AG10803 (cell line): ENCODE measurements around the gene STIP1.
A peak's percentile ranks its signal among the peaks of the same experiment; 100 is the strongest.

Experiments used
- DNase-seq: peaks from one replicate; pipeline ENCODE4 v3.0.0; 2010; ENCODE audit warnings: low read depth
- H3K4me3 ChIP-seq: 2 replicates; pipeline ENCODE4 v1.5.1; 2011; ENCODE audit warnings: mild to moderate bottlenecking, low read length, control low read depth
- TF ChIP-seq, protein P1 (sequence below): conservative IDR thresholded peaks from 2 replicates; pipeline ENCODE4 v1.5.1; 2011; ENCODE audit warnings: mild to moderate bottlenecking, low read length, control low read depth, inconsistent platforms

STIP1 gene

GRCh38 chr11:64234647-64235379 is 48.8 kb downstream of the STIP1 start:
- TF ChIP-seq, protein P1, sequence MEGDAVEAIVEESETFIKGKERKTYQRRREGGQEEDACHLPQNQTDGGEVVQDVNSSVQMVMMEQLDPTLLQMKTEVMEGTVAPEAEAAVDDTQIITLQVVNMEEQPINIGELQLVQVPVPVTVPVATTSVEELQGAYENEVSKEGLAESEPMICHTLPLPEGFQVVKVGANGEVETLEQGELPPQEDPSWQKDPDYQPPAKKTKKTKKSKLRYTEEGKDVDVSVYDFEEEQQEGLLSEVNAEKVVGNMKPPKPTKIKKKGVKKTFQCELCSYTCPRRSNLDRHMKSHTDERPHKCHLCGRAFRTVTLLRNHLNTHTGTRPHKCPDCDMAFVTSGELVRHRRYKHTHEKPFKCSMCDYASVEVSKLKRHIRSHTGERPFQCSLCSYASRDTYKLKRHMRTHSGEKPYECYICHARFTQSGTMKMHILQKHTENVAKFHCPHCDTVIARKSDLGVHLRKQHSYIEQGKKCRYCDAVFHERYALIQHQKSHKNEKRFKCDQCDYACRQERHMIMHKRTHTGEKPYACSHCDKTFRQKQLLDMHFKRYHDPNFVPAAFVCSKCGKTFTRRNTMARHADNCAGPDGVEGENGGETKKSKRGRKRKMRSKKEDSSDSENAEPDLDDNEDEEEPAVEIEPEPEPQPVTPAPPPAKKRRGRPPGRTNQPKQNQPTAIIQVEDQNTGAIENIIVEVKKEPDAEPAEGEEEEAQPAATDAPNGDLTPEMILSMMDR, result no peak
- DNase-seq, result no peak
- H3K4me3 ChIP-seq, result peak overlapping the region; percentile 65

- peak overlapping the region; percentile 65 for H3K4me3 ChIP-seq
- no peak for DNase-seq
- TF ChIP-seq, protein P1, result no peak
Measured at GRCh38 chr11:64235437-64236161, 49.6 kb downstream of the STIP1 start.

GRCh38 chr11:64237484-64237951 is 51.5 kb downstream of the STIP1 start:
- no peak overlapping the region for H3K4me3 ChIP-seq
- no peak for DNase-seq
- TF ChIP-seq, protein P1, result no peak

GRCh38 chr11:64238076-64238475 is 52.1 kb downstream of the STIP1 start:
- no peak for DNase-seq
- no peak overlapping the region for H3K4me3 ChIP-seq
- TF ChIP-seq, protein P1, result no peak

- no peak overlapping the region for H3K4me3 ChIP-seq
- DNase-seq, result no peak
- TF ChIP-seq, protein P1, result no peak
Measured at GRCh38 chr11:64238999-64239398, 53.0 kb downstream of the STIP1 start.

- TF ChIP-seq, protein P1, result no peak
- no peak for DNase-seq
Measured at GRCh38 chr11:64239662-64240434, 53.9 kb downstream of the STIP1 start.

More at GRCh38 chr11:64239662-64240434, 53.9 kb downstream of the STIP1 start:
- peak overlapping the region; percentile 79 for H3K4me3 ChIP-seq
